Panc1 (cell line): ENCODE data around the gene SCD5.

Source experiments
- CTCF ChIP-seq: fragments of 450-650 bp; IDR thresholded peaks from 2 replicates; pipeline ENCODE4 v1.5.1; 2017; ENCODE audit warnings: mild to moderate bottlenecking
- POLR2AphosphoS5 ChIP-seq: IDR thresholded peaks from 2 replicates; pipeline ENCODE4 v1.6.1; 2012; ENCODE audit warnings: mild to moderate bottlenecking, low read depth, low read length, moderate library complexity
- REST ChIP-seq, 2 experiments: IDR thresholded peaks; 2 replicates each; pipeline ENCODE4 v1.6.1; 2011 to 2012; ENCODE audit warnings: low read depth in 2 of 2, control low read depth in 1 of 2, low read length in 1 of 2, mild to moderate bottlenecking in 1 of 2, moderate library complexity in 1 of 2; ENCODE audit not compliant: insufficient read depth in 1 of 2
- SIN3A ChIP-seq: IDR thresholded peaks from 2 replicates; pipeline ENCODE4 v1.6.1; 2012; ENCODE audit warnings: low read depth, mild to moderate bottlenecking, low read length, moderate library complexity, borderline replicate concordance; ENCODE audit not compliant: insufficient read depth
- TCF7L2 ChIP-seq: IDR thresholded peaks from 2 replicates; pipeline ENCODE4 v1.6.1; 2011; ENCODE audit warnings: mild to moderate bottlenecking, low read depth, low read length, inconsistent platforms

DNA sequence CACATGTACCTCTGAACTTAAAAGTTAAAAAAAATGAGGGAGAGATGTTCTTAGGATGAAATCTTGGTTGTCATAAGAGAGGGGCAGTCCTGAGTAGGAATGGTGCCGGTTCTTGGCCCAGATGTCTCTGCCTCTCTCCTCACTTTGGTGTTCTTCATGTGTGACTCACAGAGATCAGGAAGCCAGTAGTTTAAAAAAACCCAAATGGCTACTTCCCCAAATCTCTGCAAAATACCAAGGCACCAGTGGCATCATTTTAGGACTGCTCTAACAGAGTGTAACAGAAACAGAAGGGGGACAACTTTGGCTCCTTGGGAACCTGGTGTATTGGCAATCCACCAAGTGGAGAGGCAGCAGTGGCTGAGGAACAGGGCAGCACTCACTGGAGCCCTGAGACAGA, 116.8 kb downstream of the SCD5 start:
- TF ChIP-seq CTCF = no peak
- TF ChIP-seq REST (IDR thresholded peaks at IDR 0.05; ENCODE audit: insufficient read depth in 1 of 2, low read depth in 2 of 2, low read length in 1 of 2) = no peak
- no peak for TF ChIP-seq POLR2AphosphoS5
- TF ChIP-seq SIN3A = no peak
- TF ChIP-seq TCF7L2 = no peak
